GM18505 (cell line): ENCODE data around the gene DSN1.

Experiments
- ATAC-seq: cut with Tn5 transposase; IDR thresholded peaks from one replicate; pipeline ENCODE4 v1.9.1; 2021; ENCODE audit not compliant: unreplicated experiment
- POLR2A ChIP-seq: IDR thresholded peaks from 4 replicates; pipeline ENCODE4 v1.6.1; 2011; ENCODE audit warnings: borderline replicate concordance; ENCODE audit not compliant: insufficient read depth, insufficient read length; ENCODE audit errors: extremely low read depth

The DSN1 gene

GRCh38 chr20:36726168-36726567 lies 47.4 kb downstream of the DSN1 start:
- no peak for TF ChIP-seq POLR2A
- ATAC-seq: no peak

- no peak for TF ChIP-seq POLR2A
- ATAC-seq: no peak
These were observed 53.1 kb downstream of the DSN1 start for GRCh38 chr20:36720510-36720909.

- no peak for ATAC-seq
- TF ChIP-seq POLR2A: no peak
These were observed 55.9 kb downstream of the DSN1 start for GRCh38 chr20:36717657-36718056.

- no peak for TF ChIP-seq POLR2A
- ATAC-seq: no peak
These were observed 56.5 kb downstream of the DSN1 start for GRCh38 chr20:36717021-36717420.

GRCh38 chr20:36712775-36713174 lies 60.8 kb downstream of the DSN1 start:
- no peak for ATAC-seq
- no peak for TF ChIP-seq POLR2A

GRCh38 chr20:36709126-36709525 lies 64.4 kb downstream of the DSN1 start:
- no peak for ATAC-seq
- no peak for TF ChIP-seq POLR2A

GRCh38 chr20:36703530-36703929 lies 70.0 kb downstream of the DSN1 start:
- no peak for TF ChIP-seq POLR2A
- no peak for ATAC-seq
